SK-N-SH treated with all-trans-retinoic acid at 6 μM for 48 hours (cell line): ENCODE data around the gene NTN1.

Source experiments
- ATAC-seq: fragments of 200-7000 bp; cut with Tn5 transposase; 3 replicates; pipeline ENCODE4 v1.9.1; 2020; ENCODE audit warnings: mild to moderate bottlenecking, moderate library complexity
- ARNTL ChIP-seq: fragments of 450-650 bp; formaldehyde crosslinking; IDR thresholded peaks from 2 replicates; pipeline ENCODE4 v1.5.0; 2020; ENCODE audit warnings: low read depth, mild to moderate bottlenecking, moderate library complexity, borderline replicate concordance
- BACH2 ChIP-seq: fragments of 250-450 bp; sonication (Bioruptor Pico); IDR thresholded peaks from 2 replicates; pipeline ENCODE4 v1.9.0; 2021; ENCODE audit warnings: mild to moderate bottlenecking, borderline replicate concordance
- CREB5 ChIP-seq: fragments of 250-450 bp; sonication (Bioruptor Pico); IDR thresholded peaks from 2 replicates; pipeline ENCODE4 v1.5.1; 2020; ENCODE audit warnings: low read depth, mild to moderate bottlenecking, moderate library complexity
- CSDC2 ChIP-seq: fragments of 250-450 bp; sonication (Bioruptor Pico); IDR thresholded peaks from 2 replicates; pipeline ENCODE4 v1.5.0; 2020; ENCODE audit warnings: mild to moderate bottlenecking, moderate library complexity
- CSRNP3 ChIP-seq: fragments of 250-450 bp; sonication (Bioruptor Pico); IDR thresholded peaks from 2 replicates; pipeline ENCODE4 v1.5.1; 2021; ENCODE audit warnings: mild to moderate bottlenecking, moderate library complexity
- ESRRG ChIP-seq: fragments of 250-450 bp; sonication (Bioruptor Pico); IDR thresholded peaks from 2 replicates; pipeline ENCODE4 v1.6.1; 2021; ENCODE audit warnings: mild to moderate bottlenecking
- GLIS3 ChIP-seq: fragments of 250-450 bp; sonication (Bioruptor Pico); IDR thresholded peaks from 2 replicates; pipeline ENCODE4 v1.5.0; 2020; ENCODE audit warnings: mild to moderate bottlenecking, moderate library complexity
- ISL1 ChIP-seq: fragments of 250-450 bp; sonication (Bioruptor Pico); IDR thresholded peaks from 2 replicates; pipeline ENCODE4 v2.1.2; 2022; ENCODE audit warnings: mild to moderate bottlenecking, moderate library complexity
- PATZ1 ChIP-seq: fragments of 250-450 bp; sonication (Bioruptor Pico); IDR thresholded peaks from 2 replicates; pipeline ENCODE4 v1.8.0; 2020; ENCODE audit warnings: mild to moderate bottlenecking, moderate library complexity, borderline replicate concordance
- PPARA ChIP-seq: fragments of 250-450 bp; sonication (Bioruptor Pico); IDR thresholded peaks from 2 replicates; pipeline ENCODE4 v1.5.0; 2020; ENCODE audit warnings: mild to moderate bottlenecking, borderline replicate concordance
- RARB ChIP-seq: fragments of 250-450 bp; sonication (Bioruptor Pico); IDR thresholded peaks from 2 replicates; pipeline ENCODE4 v1.8.0; 2021; ENCODE audit warnings: mild to moderate bottlenecking, moderate library complexity
- SNAI2 ChIP-seq: fragments of 250-450 bp; sonication (Bioruptor Pico); IDR thresholded peaks from 2 replicates; pipeline ENCODE4 v1.5.0; 2020; ENCODE audit warnings: mild to moderate bottlenecking, moderate library complexity
- TCF4 ChIP-seq: fragments of 250-450 bp; sonication (Bioruptor Pico); IDR thresholded peaks from 2 replicates; pipeline ENCODE4 v1.8.0; 2021; ENCODE audit warnings: mild to moderate bottlenecking, moderate library complexity, borderline replicate concordance
- TOX ChIP-seq: fragments of 250-450 bp; sonication (Bioruptor Pico); IDR thresholded peaks from 2 replicates; pipeline ENCODE4 v1.8.0; 2021; ENCODE audit warnings: mild to moderate bottlenecking, moderate library complexity, borderline replicate concordance
- TSHZ2 ChIP-seq: fragments of 250-450 bp; sonication (Bioruptor Pico); IDR thresholded peaks from 2 replicates; pipeline ENCODE4 v1.5.0; 2020; ENCODE audit warnings: mild to moderate bottlenecking, moderate library complexity
- ZC3H10 ChIP-seq: fragments of 250-450 bp; sonication (Bioruptor Pico); IDR thresholded peaks from 2 replicates; pipeline ENCODE4 v1.5.1; 2021; ENCODE audit warnings: mild to moderate bottlenecking, moderate library complexity
- ZFP3 ChIP-seq: fragments of 250-450 bp; sonication (Bioruptor Pico); IDR thresholded peaks from 2 replicates; pipeline ENCODE4 v1.5.0; 2020; ENCODE audit warnings: mild to moderate bottlenecking, moderate library complexity
- ZFP30 ChIP-seq: fragments of 450-650 bp; formaldehyde crosslinking; IDR thresholded peaks from 2 replicates; pipeline ENCODE4 v1.5.0; 2022; ENCODE audit warnings: mild to moderate bottlenecking, moderate library complexity
- ZNF565 ChIP-seq: fragments of 450-650 bp; formaldehyde crosslinking; conservative IDR thresholded peaks from 2 replicates; pipeline ENCODE4 v1.5.0; 2020; ENCODE audit warnings: low read depth, mild to moderate bottlenecking, moderate library complexity
- ZNF70 ChIP-seq: fragments of 450-650 bp; formaldehyde crosslinking; IDR thresholded peaks from 2 replicates; pipeline ENCODE4 v1.5.0; 2020; ENCODE audit warnings: mild to moderate bottlenecking, moderate library complexity
- ZNF8 ChIP-seq: fragments of 450-650 bp; formaldehyde crosslinking; IDR thresholded peaks from 2 replicates; pipeline ENCODE4 v1.5.0; 2020; ENCODE audit warnings: mild to moderate bottlenecking, moderate library complexity

NTN1 gene

GRCh38 chr17:9132291-9132690 lies 111.0 kb downstream of the NTN1 start (continued):
- TF ChIP-seq PATZ1 (CRISPR knock-in tag) (no peak), ZNF70 (CRISPR knock-in tag) (no peak), TCF4 (no peak), RARB (no peak)
- TF ChIP-seq, all 23 proteins: peak for 0

GRCh38 chr17:9132944-9133610 lies 111.8 kb downstream of the NTN1 start:
- no peak for ATAC-seq

GRCh38 chr17:9138161-9138717 lies 116.9 kb downstream of the NTN1 start:
- TF ChIP-seq ESRRG (CRISPR knock-in tag) (no peak), ZNF565 (CRISPR knock-in tag) (no peak), PPARA (no peak), TCF4 (no peak), CSDC2 (CRISPR knock-in tag) (no peak), ISL1 (no peak), ZFP30 (CRISPR knock-in tag) (no peak), ZC3H10 (no peak), BACH2 (CRISPR knock-in tag) (no peak), ZNF70 (CRISPR knock-in tag) (no peak), TOX (CRISPR knock-in tag) (no peak)
- no peak for ATAC-seq

More at GRCh38 chr17:9132944-9133610, 111.8 kb downstream of the NTN1 start:
- TF ChIP-seq CSRNP3 (no peak), ISL1 (no peak), SNAI2 (CRISPR knock-in tag) (no peak), PPARA (no peak), RARB (no peak), ESRRG (CRISPR knock-in tag) (no peak), ARNTL (no peak), ZFP3 (CRISPR knock-in tag) (no peak), ZNF565 (CRISPR knock-in tag) (no peak), PATZ1 (CRISPR knock-in tag) (no peak), ZNF70 (CRISPR knock-in tag) (no peak), ZNF8 (CRISPR knock-in tag) (no peak)
- TF ChIP-seq, all 23 proteins: peak for 0

GRCh38 chr17:9139695-9140094 lies 118.4 kb downstream of the NTN1 start:
- no peak for ATAC-seq
- TF ChIP-seq RARB (no peak), CSDC2 (CRISPR knock-in tag) (no peak), CSRNP3 (no peak), TCF4 (no peak), PATZ1 (CRISPR knock-in tag) (no peak), ESRRG (CRISPR knock-in tag) (no peak), ZFP3 (CRISPR knock-in tag) (no peak), TSHZ2 (no peak), SNAI2 (CRISPR knock-in tag) (no peak), ZC3H10 (no peak), BACH2 (CRISPR knock-in tag) (no peak), PPARA (no peak), ZFP30 (CRISPR knock-in tag) (no peak), GLIS3 (CRISPR knock-in tag) (no peak), TOX (CRISPR knock-in tag) (no peak), CREB5 (CRISPR knock-in tag) (no peak), ARNTL (no peak)
